C4-2B (cell line): ENCODE results near the gene C16orf74.

ENCODE experiments used
- CTCF ChIP-seq: fragments of 450-650 bp; conservative IDR thresholded peaks from 2 replicates; pipeline ENCODE4 v1.5.1; 2017; ENCODE audit warnings: mild to moderate bottlenecking
- ZFX ChIP-seq: fragments of 450-650 bp; IDR thresholded peaks from 2 replicates; pipeline ENCODE4 v1.6.1; 2017

DNA sequence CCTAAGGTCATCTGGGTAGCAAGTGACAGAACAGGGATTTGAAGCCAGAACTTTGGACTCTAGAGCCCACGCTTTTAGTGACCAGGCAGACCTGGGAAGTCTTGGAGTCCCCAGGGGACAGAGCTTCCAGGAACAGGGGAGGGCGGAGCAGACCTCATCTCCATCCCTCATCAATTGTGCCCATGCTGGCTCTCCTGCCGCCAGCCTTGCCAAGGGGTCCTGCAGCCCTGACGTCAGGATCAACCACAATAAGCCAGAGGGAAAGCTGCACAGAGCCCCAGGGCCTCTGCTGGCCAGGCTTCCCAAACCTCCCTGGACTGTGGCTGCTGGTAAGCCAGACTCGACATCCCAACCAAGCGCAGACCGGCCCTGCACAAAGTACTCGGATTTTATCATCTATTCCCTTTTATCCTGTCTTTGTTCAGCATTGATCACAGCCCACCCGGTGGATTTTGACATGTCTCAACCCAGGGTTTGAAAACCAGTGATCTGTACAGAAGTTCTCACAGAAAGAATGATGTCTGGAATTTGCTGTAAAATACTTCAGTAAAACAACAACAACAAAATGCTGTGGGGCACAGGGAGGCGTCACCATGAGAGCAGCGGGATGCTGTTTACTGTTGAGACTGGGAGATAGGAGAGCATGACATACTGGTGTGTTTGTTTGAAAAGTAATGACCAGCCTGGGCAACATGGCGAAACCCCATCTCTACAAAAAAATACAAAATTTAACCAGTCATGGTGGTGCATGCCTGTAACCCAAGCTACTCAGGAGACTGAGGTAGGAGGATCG lies 11.8 kb downstream of the C16orf74 start:
- TF ChIP-seq CTCF (no peak), ZFX (no peak)
